Stimulated activated CD8-positive, alpha-beta memory T cell treated with anti-CD3 and anti-CD28 coated beads, Interleukin-7, amount 100 ng/mL, for 1 hour (primary cell): Measurements from ENCODE around the gene COL25A1.

ENCODE experiments used
- DNase-seq, 2 donors: peaks; one replicate each; pipeline ENCODE4 v3.0.0-alpha.2; 2020; ENCODE audit warnings: low read depth in 2 of 2

COL25A1 gene

DNA sequence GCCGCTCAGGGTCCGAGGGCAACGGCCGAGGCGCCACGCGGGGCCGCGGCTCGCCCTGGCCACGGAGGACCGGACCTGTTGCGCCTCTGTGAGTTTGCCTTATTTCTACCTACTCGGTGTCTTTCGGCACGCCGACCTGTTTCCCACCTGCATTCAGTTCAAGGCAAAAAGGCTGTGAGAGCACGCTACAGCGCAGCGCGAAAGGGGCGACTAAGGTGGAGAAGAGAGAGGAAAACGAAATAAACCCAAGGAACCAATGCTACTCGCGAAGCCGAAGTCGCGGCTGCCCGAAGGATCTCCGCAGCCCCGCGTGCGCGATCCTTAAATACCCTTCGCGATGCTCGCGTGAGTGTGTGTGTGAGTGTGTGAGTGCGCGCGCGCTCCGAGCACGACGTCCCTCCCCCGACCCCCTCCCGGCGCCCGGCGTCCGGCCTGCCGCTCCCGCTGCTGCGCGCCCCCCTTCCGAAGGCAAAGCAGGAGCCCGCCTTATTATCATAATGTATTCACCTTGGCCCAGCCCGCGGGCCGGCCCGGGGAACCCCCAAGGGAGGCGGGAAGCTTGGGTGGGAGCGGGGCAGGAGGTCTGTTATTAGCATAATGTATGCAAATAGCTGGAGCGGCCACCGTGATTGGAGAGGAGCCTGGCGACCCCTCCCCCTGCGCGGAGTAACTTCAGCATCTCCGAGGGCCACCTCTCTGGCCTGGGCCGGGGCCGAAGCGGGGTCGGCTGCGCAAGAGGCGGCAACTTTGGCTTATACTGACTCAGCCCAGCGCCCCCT lies at the start of gene COL25A1:
Gene COL25A1, minus strand, starts transcription at position 298 of the 779 bp plus-strand sequence.
- DNase-seq = peak in 1 of 2 donors; percentile 1

DNA sequence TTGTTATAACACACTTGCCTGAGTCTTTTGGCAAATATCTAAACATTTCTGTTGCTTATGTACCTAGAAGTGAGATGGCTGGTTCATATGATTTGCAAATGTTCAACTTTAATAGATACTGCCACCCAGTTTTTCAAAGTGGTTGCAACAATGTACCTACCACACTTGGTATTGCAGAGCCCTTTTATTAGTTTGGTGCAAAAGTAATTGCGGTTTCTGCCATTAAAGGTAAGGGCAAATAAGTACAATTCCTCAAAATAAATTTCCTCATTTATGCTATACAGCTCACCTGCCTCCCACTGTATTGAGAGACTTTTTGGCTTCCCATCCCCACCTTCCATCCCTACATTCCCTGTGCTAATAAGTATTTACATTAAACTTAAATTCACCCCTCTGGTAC lies 47.7 kb upstream of the COL25A1 start:
- DNase-seq = no peak

DNA sequence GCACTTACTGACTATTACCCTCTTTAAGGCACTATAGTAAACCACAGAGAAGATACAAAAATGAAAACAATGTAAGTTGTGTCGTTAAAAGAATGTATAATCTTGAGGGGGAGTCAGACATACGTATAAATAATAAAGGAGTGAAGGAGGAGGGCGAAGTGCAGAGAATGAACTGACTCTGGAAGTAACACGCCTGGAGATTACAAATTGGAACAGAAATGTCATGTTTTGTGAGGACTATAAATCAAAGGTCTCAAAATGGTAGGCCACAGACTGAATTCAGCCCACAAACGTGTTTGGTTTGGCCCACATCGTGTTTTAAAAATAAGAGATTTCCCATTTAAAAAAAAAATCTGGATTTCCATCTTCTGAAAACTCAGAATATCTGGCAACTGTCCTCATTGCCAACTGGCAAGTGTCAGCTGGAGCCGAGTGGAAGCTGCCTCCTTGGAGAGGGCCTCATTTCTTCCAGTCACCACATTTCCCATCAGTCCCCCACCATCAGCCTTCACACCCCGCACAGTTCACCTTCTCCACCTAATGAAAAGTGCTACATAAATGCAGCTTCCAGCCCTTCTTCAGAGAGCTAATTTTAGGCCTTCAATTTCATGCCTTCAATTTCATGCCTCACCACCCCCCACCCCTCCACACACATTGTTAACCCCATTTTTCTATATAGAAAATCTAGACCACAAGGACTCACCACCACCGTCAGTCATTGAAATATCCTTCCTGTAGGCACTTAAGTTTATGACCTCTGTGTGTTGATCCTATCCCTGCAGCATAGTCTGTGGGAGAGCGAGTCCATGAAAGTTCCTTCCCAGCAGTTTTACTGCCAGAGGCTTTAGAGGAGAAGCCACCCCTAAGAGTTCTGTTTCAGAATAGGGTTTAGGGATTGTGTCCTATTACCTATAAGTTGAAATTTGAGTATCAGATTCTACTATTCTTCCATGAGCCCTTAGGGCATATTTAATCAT lies 32.0 kb upstream of the COL25A1 start:
- no peak for DNase-seq

DNA sequence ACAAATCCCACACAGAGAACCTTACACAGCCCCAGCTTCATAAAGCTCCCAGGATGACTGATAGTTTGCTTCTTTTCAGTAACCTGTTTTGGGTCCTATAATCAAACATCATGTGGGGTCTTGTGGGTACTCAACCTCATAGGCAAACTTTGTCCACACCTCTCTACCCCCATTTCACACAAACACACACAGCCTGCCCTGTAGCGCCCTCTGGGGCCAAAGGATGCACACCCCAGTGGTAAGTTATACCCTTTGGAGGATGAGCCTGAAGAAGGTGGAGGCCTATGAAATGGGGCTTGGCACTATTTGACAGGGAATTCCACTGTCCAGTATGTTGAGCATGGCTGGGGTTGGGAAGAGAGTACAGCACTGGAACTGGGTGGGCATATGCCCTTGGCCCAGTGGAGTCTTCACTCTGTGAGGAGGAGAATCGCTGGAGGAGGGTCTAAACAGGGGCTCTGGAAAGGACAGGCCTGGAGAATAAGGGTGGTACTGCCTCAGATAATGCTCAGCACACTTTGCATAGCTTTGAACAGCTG lies 30.5 kb upstream of the COL25A1 start:
- DNase-seq = no peak

DNA sequence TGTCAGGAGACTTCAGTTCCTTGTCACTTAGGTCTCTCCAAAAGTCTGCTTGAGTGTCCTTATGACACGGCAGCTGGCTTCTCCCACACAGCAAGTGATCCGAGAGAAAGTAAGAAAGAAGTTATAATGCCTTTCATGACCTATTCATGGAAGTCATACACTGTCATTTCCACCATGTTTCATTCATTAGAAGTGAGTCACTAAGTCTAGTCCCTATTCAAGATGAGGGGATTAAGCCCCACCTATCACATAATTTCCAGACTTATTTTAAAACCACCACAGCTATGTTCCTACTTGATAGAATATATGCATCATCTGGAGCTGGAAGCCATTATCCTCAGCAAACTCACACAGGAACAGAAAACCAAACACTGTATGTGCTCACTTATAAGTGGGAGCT lies 25.2 kb upstream of the COL25A1 start:
- no peak for DNase-seq

DNA sequence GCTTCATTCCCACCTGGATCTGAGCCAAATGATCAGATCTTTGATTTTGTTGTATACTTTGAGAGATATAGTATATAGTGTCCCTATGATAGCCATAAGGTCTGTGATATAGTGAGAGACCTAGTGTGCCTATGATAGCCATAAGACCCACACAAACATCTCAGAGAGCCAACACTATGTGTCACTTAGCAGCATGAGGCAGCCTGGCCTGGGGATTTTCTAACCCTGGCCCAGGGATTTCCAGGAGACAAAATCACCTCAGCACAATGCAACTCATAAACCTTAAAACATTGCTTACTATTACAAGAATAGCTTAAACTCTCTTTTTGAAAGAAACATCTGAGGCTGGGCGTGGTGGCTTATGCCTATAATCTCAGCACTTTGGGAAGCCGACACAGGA lies 23.2 kb upstream of the COL25A1 start:
- no peak for DNase-seq

DNA sequence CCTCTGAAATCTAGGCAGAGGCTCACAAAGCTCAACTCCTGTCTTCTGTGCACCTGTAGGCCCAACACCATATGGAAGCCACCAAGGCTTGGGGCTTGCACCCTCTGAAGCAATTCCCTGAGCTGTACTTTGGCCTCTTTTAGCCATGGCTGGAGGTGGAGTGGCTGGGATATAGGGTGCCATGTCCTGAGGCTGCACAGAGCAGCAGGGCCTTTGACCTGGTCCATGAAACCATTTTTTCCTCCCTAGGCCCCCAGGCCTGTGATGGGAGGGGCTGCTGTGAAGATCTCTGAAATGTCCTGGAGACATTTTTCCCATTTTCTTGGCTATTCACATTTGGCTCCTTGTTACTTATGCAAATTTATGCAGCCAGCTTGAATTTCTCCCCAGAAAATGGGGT lies 20.9 kb upstream of the COL25A1 start:
- no peak for DNase-seq

- no peak for DNase-seq
These were observed 18.8 kb upstream of the COL25A1 start for GRCh38 chr4:109321232-109321631.

DNA sequence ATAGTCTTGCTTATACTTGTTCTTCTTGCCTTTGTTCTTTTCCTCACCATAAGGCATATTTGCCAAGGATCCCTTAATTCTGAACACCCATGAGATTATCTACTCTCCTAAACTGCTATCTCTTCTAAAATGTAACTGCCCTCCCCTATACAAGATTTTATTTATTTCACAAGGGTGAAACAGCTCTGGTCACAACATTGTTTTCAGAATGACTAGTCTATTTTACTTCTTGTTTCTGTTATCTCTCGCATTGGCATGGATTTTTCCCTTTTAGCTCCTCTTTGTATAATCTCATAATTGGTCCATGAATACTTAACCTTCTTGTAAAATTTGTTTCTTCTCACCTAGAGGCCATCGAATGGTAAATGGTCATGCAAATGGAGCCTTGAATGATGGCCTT lies 17.2 kb upstream of the COL25A1 start:
- no peak for DNase-seq

- no peak for DNase-seq
These were observed 16.7 kb upstream of the COL25A1 start for GRCh38 chr4:109319156-109319555.

GRCh38 chr4:109315818-109316217 lies 13.4 kb upstream of the COL25A1 start:
- no peak for DNase-seq

DNA sequence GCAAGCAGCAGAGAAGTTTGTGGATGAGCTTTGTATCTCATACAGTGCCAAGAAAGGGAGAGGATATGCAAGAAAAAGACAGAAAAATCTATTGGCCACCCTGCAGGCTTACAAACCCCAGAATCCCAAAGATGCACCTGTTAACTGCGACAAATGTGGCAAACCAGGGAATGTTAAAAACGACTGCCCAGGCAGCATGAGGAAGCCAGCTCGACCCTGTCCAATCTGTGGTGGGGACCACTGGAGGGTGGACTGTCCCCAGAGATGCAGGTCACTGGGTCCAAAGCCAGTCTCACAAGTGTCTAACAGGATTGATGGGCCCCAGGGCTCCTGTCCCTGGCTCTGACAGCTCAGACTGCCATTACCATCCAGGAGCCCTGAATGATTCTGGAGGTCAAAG lies 12.9 kb upstream of the COL25A1 start:
- no peak for DNase-seq

DNA sequence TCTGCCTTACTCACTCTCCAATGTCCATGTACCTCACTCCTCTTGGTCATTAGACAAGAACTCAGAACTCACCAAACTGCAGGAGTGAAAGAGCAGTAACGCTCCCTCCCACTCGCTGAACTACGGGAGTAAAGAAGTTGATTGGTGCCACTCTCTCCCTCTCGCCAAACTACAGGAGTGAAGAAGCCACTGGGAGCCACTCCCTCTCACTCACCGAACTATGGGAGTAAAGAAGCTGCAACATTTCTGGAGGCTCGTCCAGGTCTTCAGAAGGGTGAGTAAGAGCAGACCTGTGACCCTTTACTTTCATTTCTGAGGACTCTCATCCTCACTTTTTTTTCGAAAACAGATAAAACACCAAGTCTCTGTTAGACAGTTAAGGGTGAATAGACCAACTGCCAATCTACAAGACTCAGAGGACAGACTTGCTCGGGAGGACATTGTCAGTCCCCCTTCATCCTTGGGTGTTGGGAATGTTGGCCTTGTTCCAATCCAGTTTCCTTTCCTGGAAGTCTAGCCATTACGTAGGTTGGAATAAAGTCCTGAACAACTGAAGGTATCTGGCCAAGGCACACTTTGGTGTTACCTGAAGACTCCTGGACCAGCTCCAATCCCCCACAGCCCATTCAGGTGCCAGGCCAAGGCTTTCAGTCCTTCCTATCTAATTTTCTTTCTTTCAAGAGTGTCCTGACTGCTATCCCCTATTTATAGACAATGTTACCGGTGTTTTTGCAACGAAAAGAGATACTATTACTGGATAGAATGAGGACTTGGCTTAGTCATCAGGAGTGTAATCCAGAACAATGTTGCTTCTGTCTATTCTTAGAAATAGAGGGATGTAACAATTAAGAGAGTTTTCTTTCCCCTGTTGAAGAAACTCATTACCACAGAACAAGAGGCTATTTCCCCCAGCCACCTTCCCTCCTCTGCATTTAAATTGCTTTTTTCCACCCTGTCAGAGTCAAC lies 11.0 kb upstream of the COL25A1 start:
- no peak for DNase-seq

DNA sequence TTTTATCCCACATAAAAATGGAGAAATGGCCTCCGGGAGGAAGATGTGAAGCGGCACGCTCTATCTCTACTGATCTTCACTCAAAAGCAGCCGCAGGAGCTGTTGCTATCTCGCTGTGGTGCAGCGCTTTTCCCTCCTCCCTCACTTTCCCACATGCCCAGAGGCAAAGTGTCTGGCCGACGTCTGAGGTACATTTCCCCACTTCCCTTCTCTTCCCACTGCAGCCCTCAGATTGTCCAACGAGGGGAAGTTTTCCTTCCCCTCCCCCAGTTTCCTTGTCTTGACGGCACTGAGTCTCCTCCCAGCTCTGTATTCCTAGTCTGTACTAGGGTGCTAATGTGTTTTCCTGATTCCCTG lies 660 bp upstream of the COL25A1 start:
- no peak for DNase-seq

DNA sequence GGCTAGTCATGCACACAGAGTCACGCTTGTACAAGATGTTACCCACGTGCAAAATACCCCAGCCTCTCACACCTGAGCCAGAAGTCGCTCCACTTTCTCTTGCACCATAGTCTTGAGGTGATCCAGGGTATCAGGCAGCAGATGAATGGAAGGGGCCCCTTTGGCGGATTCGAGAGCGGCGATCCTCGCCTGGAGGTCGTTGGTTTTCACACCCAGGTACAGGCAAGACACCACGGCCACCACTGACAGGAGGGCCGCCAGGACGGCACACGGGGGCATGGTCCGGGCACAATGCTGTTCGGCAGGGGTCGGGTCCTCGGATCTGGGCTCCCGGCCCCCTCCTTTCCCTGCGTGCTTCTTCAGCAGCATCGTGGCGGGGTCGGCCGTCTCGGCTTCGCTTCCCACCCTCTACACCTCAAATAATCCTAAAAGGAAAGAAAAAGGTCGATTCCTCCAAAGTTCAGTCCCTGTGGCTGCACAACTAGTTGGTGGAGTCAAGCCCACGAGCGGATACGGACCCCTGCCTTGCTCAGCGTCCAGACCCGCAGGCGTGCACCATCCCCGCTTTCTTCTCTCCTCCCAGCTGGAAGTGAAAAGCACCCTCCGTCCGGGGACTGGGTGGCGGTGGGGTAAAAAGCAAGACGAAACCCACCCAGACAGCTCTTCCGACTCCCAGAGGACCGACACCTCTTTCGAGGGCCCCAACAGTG lies 652 bp downstream of the COL25A1 start:
- DNase-seq = no peak

DNA sequence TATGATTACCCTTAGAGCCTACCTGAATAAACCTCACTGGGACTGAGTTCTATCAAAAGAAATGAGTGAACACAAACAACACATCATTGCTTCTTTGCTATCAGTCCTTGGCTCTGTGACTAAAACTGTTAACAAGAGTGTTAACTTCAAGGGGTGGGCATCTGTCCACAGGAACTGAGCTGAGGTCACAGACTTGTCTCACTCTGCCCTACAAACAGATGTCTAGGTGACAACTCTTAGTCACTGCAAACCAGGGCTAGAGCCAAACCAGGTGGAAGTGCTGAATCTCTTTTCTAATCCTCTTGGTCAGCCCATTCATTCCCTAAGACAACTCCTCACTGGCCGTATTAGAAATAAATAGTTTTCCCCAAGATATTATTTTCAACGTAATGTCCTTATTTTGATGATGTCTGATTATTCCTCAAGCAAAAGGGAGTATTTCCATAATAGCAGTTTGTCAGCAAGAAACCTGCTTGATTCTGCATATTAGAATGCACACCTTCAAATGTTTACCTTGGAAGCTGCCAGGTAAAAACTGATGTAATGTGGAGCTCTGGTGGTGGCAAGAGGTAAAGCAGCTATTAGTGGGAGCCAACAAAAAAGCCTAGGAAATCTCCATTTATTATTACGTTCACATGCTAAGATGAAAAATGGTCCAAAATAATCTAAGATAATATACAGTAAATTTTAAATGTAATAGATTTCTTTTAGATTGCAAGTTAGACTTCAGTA lies 4.0 kb downstream of the COL25A1 start:
- DNase-seq = no peak

GRCh38 chr4:109296527-109296926 lies 5.9 kb downstream of the COL25A1 start:
- no peak for DNase-seq

GRCh38 chr4:109295081-109295480 lies 7.4 kb downstream of the COL25A1 start:
- no peak for DNase-seq

DNA sequence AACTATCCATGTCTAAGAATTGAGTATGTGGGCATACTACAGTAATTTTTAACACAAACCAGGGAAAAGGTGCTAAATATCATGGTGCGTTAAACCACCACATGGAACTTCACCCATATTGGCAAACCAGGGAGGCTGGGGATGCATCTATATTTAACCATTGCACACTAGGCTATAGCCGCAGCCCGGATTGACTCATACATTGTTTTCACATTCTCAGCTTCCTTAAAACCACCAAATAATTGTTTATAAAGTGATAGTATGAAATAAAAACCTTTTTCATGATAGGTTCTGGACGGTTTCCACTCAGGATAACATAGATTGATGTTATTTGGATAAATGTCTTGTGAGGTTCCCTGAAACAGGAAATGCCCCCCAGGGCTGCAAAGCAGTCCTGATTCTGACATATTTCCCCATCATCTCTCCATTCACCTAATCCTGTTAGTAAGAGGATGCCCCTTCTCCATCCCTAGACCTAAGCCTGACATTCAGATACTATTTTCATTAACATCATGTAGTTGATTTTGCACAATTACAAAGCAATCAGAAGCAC lies 7.9 kb downstream of the COL25A1 start:
- no peak for DNase-seq

- no peak for DNase-seq
These were observed 8.5 kb downstream of the COL25A1 start for GRCh38 chr4:109294006-109294405.
